ENCODE results near the gene CRIM1.

CRIM1 gene

GRCh38 chr2:36366491-36367120 lies 11.0 kb downstream of the CRIM1 start:
- no CpG with 5 or more reads among the region's 3 CpGs for WGBS, 2 donors (ENCODE audit: extremely low coverage in 2 of 2, insufficient read length in 2 of 2, insufficient replicate concordance in 1 of 2)
- Histone ChIP-seq H2BK5ac (ENCODE audit: low read length) (no peak overlapping the region), H3K27me3 (ENCODE audit: control insufficient read depth in 3 of 3, insufficient read depth in 3 of 3, low read depth in 1 of 3, low read length in 3 of 3) (no peaks in the 10 kb centered on the region), H3K18ac (ENCODE audit: low read length) (no peak overlapping the region), H3K9me3 (replicated peaks in 1 of 2; ENCODE audit: control insufficient read depth in 2 of 2, insufficient read depth in 1 of 2, low read depth in 1 of 2, low read length in 2 of 2) (no peaks in the 10 kb centered on the region), H4K91ac (ENCODE audit: low read depth, low read length, poor library complexity) (no peak overlapping the region), H2AK5ac (ENCODE audit: low read depth, low read length) (no peak overlapping the region), H2AFZ (ENCODE audit: low read length) (peak overlapping the region; percentile 2), H3K4me1 (ENCODE audit: control insufficient read depth in 2 of 2, insufficient read depth in 1 of 2, low read depth in 1 of 2, low read length in 2 of 2) (peaks cover 34% of the 10 kb centered on the region in 2 donors), H3K4ac (ENCODE audit: low read length) (no peak overlapping the region), H3K4me3 (ENCODE audit: low read length in 2 of 2) (no peak overlapping the region), H3K79me1 (ENCODE audit: low read depth, low read length) (peaks cover 2% of the 10 kb centered on the region), H3K4me2 (ENCODE audit: insufficient read depth, low read length, poor library complexity, severe bottlenecking) (no peak overlapping the region), H3K14ac (ENCODE audit: low read length) (no peak overlapping the region), H3K23ac (ENCODE audit: low read depth, low read length, poor library complexity) (no peak overlapping the region), H4K8ac (ENCODE audit: low read depth, low read length) (no peak overlapping the region), H2BK12ac (ENCODE audit: low read length) (no peak overlapping the region), H3K27ac (replicated peaks; ENCODE audit: low read length) (no peak overlapping the region), H2BK15ac (ENCODE audit: low read length) (no peak overlapping the region), H2BK120ac (ENCODE audit: low read depth, low read length) (no peak overlapping the region), H3K36me3 (replicated peaks in 1 of 2; ENCODE audit: control insufficient read depth in 2 of 2, insufficient read depth in 2 of 2, low read length in 2 of 2) (no peaks in the 10 kb centered on the region), H3K9ac (ENCODE audit: low read depth, low read length, poor library complexity) (no peak overlapping the region)
- DNase-seq (ENCODE audit: low spot score): no peak

- Histone ChIP-seq H3K79me1 (ENCODE audit: low read depth, low read length) (peaks cover 2% of the 10 kb centered on the region), H3K14ac (ENCODE audit: low read length) (no peak overlapping the region), H3K4me1 (ENCODE audit: control insufficient read depth in 2 of 2, insufficient read depth in 1 of 2, low read depth in 1 of 2, low read length in 2 of 2) (peaks cover 30 to 32% of the 10 kb centered on the region in 2 donors), H4K91ac (ENCODE audit: low read depth, low read length, poor library complexity) (no peak overlapping the region), H2AK5ac (ENCODE audit: low read depth, low read length) (no peak overlapping the region), H3K4ac (ENCODE audit: low read length) (no peak overlapping the region), H3K23ac (ENCODE audit: low read depth, low read length, poor library complexity) (no peak overlapping the region), H2BK12ac (ENCODE audit: low read length) (no peak overlapping the region), H3K9ac (ENCODE audit: low read depth, low read length, poor library complexity) (no peak overlapping the region), H3K4me3 (ENCODE audit: low read length in 2 of 2) (no peak overlapping the region), H3K27me3 (ENCODE audit: control insufficient read depth in 3 of 3, insufficient read depth in 3 of 3, low read depth in 1 of 3, low read length in 3 of 3) (no peaks in the 10 kb centered on the region), H3K27ac (replicated peaks; ENCODE audit: low read length) (peak overlapping the region; percentile 48), H3K36me3 (replicated peaks in 1 of 2; ENCODE audit: control insufficient read depth in 2 of 2, insufficient read depth in 2 of 2, low read length in 2 of 2) (no peaks in the 10 kb centered on the region), H4K8ac (ENCODE audit: low read depth, low read length) (no peak overlapping the region), H3K4me2 (ENCODE audit: insufficient read depth, low read length, poor library complexity, severe bottlenecking) (no peak overlapping the region), H3K9me3 (replicated peaks in 1 of 2; ENCODE audit: control insufficient read depth in 2 of 2, insufficient read depth in 1 of 2, low read depth in 1 of 2, low read length in 2 of 2) (no peaks in the 10 kb centered on the region), H2BK5ac (ENCODE audit: low read length) (no peak overlapping the region), H2BK15ac (ENCODE audit: low read length) (no peak overlapping the region), H2BK120ac (ENCODE audit: low read depth, low read length) (no peak overlapping the region), H2AFZ (ENCODE audit: low read length) (no peak overlapping the region), H3K18ac (ENCODE audit: low read length) (no peak overlapping the region)
- DNase-seq (ENCODE audit: low spot score): no peak
- WGBS, 2 donors (ENCODE audit: extremely low coverage in 2 of 2, insufficient read length in 2 of 2, insufficient replicate concordance in 1 of 2): no CpG with 5 or more reads among the region's 4 CpGs
Observed at GRCh38 chr2:36367486-36367885, 11.9 kb downstream of the CRIM1 start.

GRCh38 chr2:36367895-36368353 lies 12.3 kb downstream of the CRIM1 start:
- no peak for DNase-seq (ENCODE audit: low spot score)
- no peaks in the 10 kb centered on the region for H3K27me3 ChIP-seq (ENCODE audit: control insufficient read depth in 3 of 3, insufficient read depth in 3 of 3, low read depth in 1 of 3, low read length in 3 of 3)
- H3K9me3 ChIP-seq (replicated peaks in 1 of 2; ENCODE audit: control insufficient read depth in 2 of 2, insufficient read depth in 1 of 2, low read depth in 1 of 2, low read length in 2 of 2): no peaks in the 10 kb centered on the region
- H3K23ac ChIP-seq (ENCODE audit: low read depth, low read length, poor library complexity): no peak overlapping the region
- H3K4me1 ChIP-seq (ENCODE audit: control insufficient read depth in 2 of 2, insufficient read depth in 1 of 2, low read depth in 1 of 2, low read length in 2 of 2): peaks cover 30 to 32% of the 10 kb centered on the region in 2 donors
- H3K9ac ChIP-seq (ENCODE audit: low read depth, low read length, poor library complexity): peak overlapping the region; percentile 53
- H3K79me1 ChIP-seq (ENCODE audit: low read depth, low read length): peaks cover 2% of the 10 kb centered on the region
- H2AK5ac ChIP-seq (ENCODE audit: low read depth, low read length): no peak overlapping the region
- no peaks in the 10 kb centered on the region for H3K36me3 ChIP-seq (replicated peaks in 1 of 2; ENCODE audit: control insufficient read depth in 2 of 2, insufficient read depth in 2 of 2, low read length in 2 of 2)
- no peak overlapping the region for H3K14ac ChIP-seq (ENCODE audit: low read length)
- H3K4me3 ChIP-seq (ENCODE audit: low read length in 2 of 2): no peak overlapping the region
- peak overlapping the region; percentile 73 for H3K18ac ChIP-seq (ENCODE audit: low read length)
- H3K4me2 ChIP-seq (ENCODE audit: insufficient read depth, low read length, poor library complexity, severe bottlenecking): no peak overlapping the region
- no peak overlapping the region for H2BK15ac ChIP-seq (ENCODE audit: low read length)
- H2BK5ac ChIP-seq (ENCODE audit: low read length): no peak overlapping the region
- no peak overlapping the region for H2AFZ ChIP-seq (ENCODE audit: low read length)
- no peak overlapping the region for H2BK12ac ChIP-seq (ENCODE audit: low read length)
- H3K27ac ChIP-seq (replicated peaks; ENCODE audit: low read length): peak overlapping the region; percentile 48
- no peak overlapping the region for H3K4ac ChIP-seq (ENCODE audit: low read length)
- no peak overlapping the region for H4K91ac ChIP-seq (ENCODE audit: low read depth, low read length, poor library complexity)
- H4K8ac ChIP-seq (ENCODE audit: low read depth, low read length): no peak overlapping the region
- no CpG with 5 or more reads among the region's 5 CpGs for WGBS, 2 donors (ENCODE audit: extremely low coverage in 2 of 2, insufficient read length in 2 of 2, insufficient replicate concordance in 1 of 2)
- H2BK120ac ChIP-seq (ENCODE audit: low read depth, low read length): no peak overlapping the region

GRCh38 chr2:36368438-36368837 lies 12.9 kb downstream of the CRIM1 start:
- Histone ChIP-seq H2BK5ac (ENCODE audit: low read length) (no peak overlapping the region), H3K9ac (ENCODE audit: low read depth, low read length, poor library complexity) (no peak overlapping the region), H3K9me3 (replicated peaks in 1 of 2; ENCODE audit: control insufficient read depth in 2 of 2, insufficient read depth in 1 of 2, low read depth in 1 of 2, low read length in 2 of 2) (no peaks in the 10 kb centered on the region), H2BK120ac (ENCODE audit: low read depth, low read length) (no peak overlapping the region), H3K79me1 (ENCODE audit: low read depth, low read length) (peaks cover 2% of the 10 kb centered on the region), H2AK5ac (ENCODE audit: low read depth, low read length) (no peak overlapping the region), H3K23ac (ENCODE audit: low read depth, low read length, poor library complexity) (no peak overlapping the region), H3K4me2 (ENCODE audit: insufficient read depth, low read length, poor library complexity, severe bottlenecking) (no peak overlapping the region), H3K4ac (ENCODE audit: low read length) (no peak overlapping the region), H3K27me3 (ENCODE audit: control insufficient read depth in 3 of 3, insufficient read depth in 3 of 3, low read depth in 1 of 3, low read length in 3 of 3) (no peaks in the 10 kb centered on the region), H3K18ac (ENCODE audit: low read length) (no peak overlapping the region), H3K14ac (ENCODE audit: low read length) (no peak overlapping the region), H3K27ac (replicated peaks; ENCODE audit: low read length) (no peak overlapping the region), H4K91ac (ENCODE audit: low read depth, low read length, poor library complexity) (no peak overlapping the region), H4K8ac (ENCODE audit: low read depth, low read length) (no peak overlapping the region), H2BK12ac (ENCODE audit: low read length) (no peak overlapping the region), H2AFZ (ENCODE audit: low read length) (no peak overlapping the region), H2BK15ac (ENCODE audit: low read length) (no peak overlapping the region), H3K4me3 (ENCODE audit: low read length in 2 of 2) (no peak overlapping the region), H3K36me3 (replicated peaks in 1 of 2; ENCODE audit: control insufficient read depth in 2 of 2, insufficient read depth in 2 of 2, low read length in 2 of 2) (no peaks in the 10 kb centered on the region), H3K4me1 (ENCODE audit: control insufficient read depth in 2 of 2, insufficient read depth in 1 of 2, low read depth in 1 of 2, low read length in 2 of 2) (peaks cover 30 to 31% of the 10 kb centered on the region in 2 donors)
- no CpG with 5 or more reads among the region's 6 CpGs for WGBS, 2 donors (ENCODE audit: extremely low coverage in 2 of 2, insufficient read length in 2 of 2, insufficient replicate concordance in 1 of 2)
- no peak for DNase-seq (ENCODE audit: low spot score)
